ENCODE results near the gene CLDN15.
"Not testable (repeated sequence)": the region's sequence is repeated elsewhere in the genome, so short reads cannot be mapped to it uniquely, and the experiment has no call there.

CLDN15 gene

GRCh38 chr7:101218236-101219125 lies 19.1 kb downstream of the CLDN15 start:
- DNase-seq, result peak; percentile 69

- DNase-seq, result peak; percentile 95
These were observed 20.0 kb downstream of the CLDN15 start, which contains the start of the genes PLOD3 and ZNHIT1 for GRCh38 chr7:101217388-101218235. Gene PLOD3 (minus strand): TSS chr7:101217581. CDS start chr7:101217274, 307 bp downstream. Gene ZNHIT1 (plus strand): TSS chr7:101218165. CDS start chr7:101218196, 31 bp downstream.

GRCh38 chr7:101216860-101217387 lies 20.7 kb downstream of the CLDN15 start:
- no peak for DNase-seq

GRCh38 chr7:101216001-101216859 lies 21.4 kb downstream of the CLDN15 start:
- no peak for DNase-seq

GRCh38 chr7:101212014-101212413 lies 25.6 kb downstream of the CLDN15 start:
- no peak for DNase-seq

GRCh38 chr7:101211501-101211900 lies 26.1 kb downstream of the CLDN15 start:
- no peak for DNase-seq

GRCh38 chr7:101210143-101210542 lies 27.5 kb downstream of the CLDN15 start:
- DNase-seq, result no peak

- no peak for DNase-seq
These were observed 28.8 kb downstream of the CLDN15 start for GRCh38 chr7:101208794-101209193.

- DNase-seq, result no peak
These were observed 30.1 kb downstream of the CLDN15 start for GRCh38 chr7:101207459-101207858.

GRCh38 chr7:101206665-101207042 lies 30.9 kb downstream of the CLDN15 start:
- DNase-seq, result no peak

GRCh38 chr7:101205901-101206664 lies 31.5 kb downstream of the CLDN15 start:
- no peak for DNase-seq

GRCh38 chr7:101203740-101204738 lies 33.6 kb downstream of the CLDN15 start:
- not testable (repeated sequence) for DNase-seq

GRCh38 chr7:101202603-101202918 lies 35.0 kb downstream of the CLDN15 start:
- DNase-seq, result no peak

GRCh38 chr7:101201695-101202602 lies 35.7 kb downstream of the CLDN15 start:
- no peak for DNase-seq

GRCh38 chr7:101200862-101201599 lies 36.6 kb downstream of the CLDN15 start, which contains the start of gene MOGAT3:
Gene MOGAT3 (minus strand): TSS chr7:101201036. CDS start chr7:101200854, 182 bp downstream.
- DNase-seq, result no peak

- no peak for DNase-seq
These were observed 37.1 kb downstream of the CLDN15 start for GRCh38 chr7:101200504-101200861.

- not testable (repeated sequence) for DNase-seq
These were observed 38.1 kb downstream of the CLDN15 start for GRCh38 chr7:101199522-101199921.

GRCh38 chr7:101198476-101198875 lies 39.1 kb downstream of the CLDN15 start:
- no peak for DNase-seq

Data from kidney glomerular epithelial cell (primary cell).